Small intestine (tissue), 4 donors: ENCODE results near the gene ZMPSTE24. TPM values are rescaled to one million over a fixed set of nuclear protein-coding genes. Genes with fewer than 3 reads are reported as not detected.

Experiments used
- polyA plus RNA-seq, 4 donors: library from polyadenylated mRNA; stranded (reverse) in 3 of 4; unstranded in 1 of 4; fragments of 200-250 nt in 3 of 4; fragments of 120-200 nt in 1 of 4; gene quantifications; one replicate each; pipeline versions ENCODE4 v1.2.1 to v1.2.3, GENCODE V29; 2013
- donor health status: healthy with polysubstance abuse.
- donor health status: Bipolar disorder and iron deficiency.
- donor health status: healthy.

ZMPSTE24 gene
- polyA plus RNA-seq, 4 donors, result 9.8 to 45.0 (median 22.2) TPM

Other genes starting within 250 kb of the ZMPSTE24 start
- 100 to 1,000 TPM; 186 to 224 (median 191) TPM for gene CAP1, start 217.5 kb upstream of the ZMPSTE24 start, polyA plus RNA-seq
- gene PPT1, start 161.0 kb upstream of the ZMPSTE24 start, polyA plus RNA-seq, result 10 to 100 TPM in 2 of 4 donors, 1 to 10 TPM in 2; 5.1 to 71.7 (median 23.0) TPM
- gene RLF, start 96.8 kb upstream of the ZMPSTE24 start, polyA plus RNA-seq, result 10 to 100 TPM in 1 of 4 donors, 1 to 10 TPM in 3; 3.2 to 19.0 (median 4.1) TPM
- gene TMCO2, start 10.3 kb upstream of the ZMPSTE24 start, polyA plus RNA-seq, result not detected
- gene COL9A2, start 59.0 kb downstream of the ZMPSTE24 start, polyA plus RNA-seq, result 1 to 10 TPM in 3 of 4 donors, not detected in 1; 2.4 to 9.1 (median 4.8) TPM
- 10 to 100 TPM; 13.0 to 27.8 (median 25.5) TPM for gene SMAP2, start 115.5 kb downstream of the ZMPSTE24 start, polyA plus RNA-seq
- 1 to 10 TPM in 2 of 4 donors, not detected in 2; 1.2 to 2.6 TPM for gene ZFP69B, start 192.2 kb downstream of the ZMPSTE24 start, polyA plus RNA-seq
- 1 to 10 TPM in 3 of 4 donors, under 1 TPM in 1; 0.81 to 3.8 (median 2.0) TPM for gene ZFP69, start 219.1 kb downstream of the ZMPSTE24 start, polyA plus RNA-seq